HL-60/S4 treated with retinoic acid at 250 ng/mL for 4 days and 3 days (cell line): ENCODE results near the gene RFLNA.

Source experiments
- in situ Hi-C: fragments of 300-500 bp; cut with MboI; formaldehyde crosslinking; loops from 2 replicates; pipeline ENCODE4 v1.7.0; 2022; ENCODE audit warnings: low sequenced_read_pairs

The RFLNA gene

GRCh38 chr12:124316257-124316900 lies 21.5 kb downstream of the RFLNA start:
- in situ Hi-C loops: loop anchor here (10.0 to 25.0 kb wide), 2 partner anchors 272 to 529 kb away; no protein-coding TSS in a partner anchor

DNA sequence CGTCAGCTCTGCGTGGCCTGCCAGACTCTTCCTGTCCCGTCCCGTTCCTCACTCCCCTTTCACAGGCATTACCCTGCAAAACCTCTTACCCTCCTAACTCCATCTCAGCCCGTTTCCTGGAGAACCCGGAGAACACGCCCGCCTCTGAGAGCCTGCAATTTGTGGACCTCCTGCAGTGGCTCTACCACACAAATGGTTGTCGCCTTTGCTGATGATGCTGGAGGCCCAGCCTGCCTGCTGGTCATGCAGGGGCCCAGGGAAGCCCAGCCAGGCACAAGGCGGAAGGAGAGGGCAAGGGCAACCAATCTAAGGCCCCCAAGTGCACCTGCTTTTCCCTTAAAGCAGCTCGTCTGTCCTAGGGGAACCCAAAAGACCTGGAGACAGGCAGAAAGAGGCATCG lies 22.5 kb downstream of the RFLNA start:
- in situ Hi-C loops: loop anchor here (10.0 to 25.0 kb wide), 2 partner anchors 273 to 530 kb away; no protein-coding TSS in a partner anchor

DNA sequence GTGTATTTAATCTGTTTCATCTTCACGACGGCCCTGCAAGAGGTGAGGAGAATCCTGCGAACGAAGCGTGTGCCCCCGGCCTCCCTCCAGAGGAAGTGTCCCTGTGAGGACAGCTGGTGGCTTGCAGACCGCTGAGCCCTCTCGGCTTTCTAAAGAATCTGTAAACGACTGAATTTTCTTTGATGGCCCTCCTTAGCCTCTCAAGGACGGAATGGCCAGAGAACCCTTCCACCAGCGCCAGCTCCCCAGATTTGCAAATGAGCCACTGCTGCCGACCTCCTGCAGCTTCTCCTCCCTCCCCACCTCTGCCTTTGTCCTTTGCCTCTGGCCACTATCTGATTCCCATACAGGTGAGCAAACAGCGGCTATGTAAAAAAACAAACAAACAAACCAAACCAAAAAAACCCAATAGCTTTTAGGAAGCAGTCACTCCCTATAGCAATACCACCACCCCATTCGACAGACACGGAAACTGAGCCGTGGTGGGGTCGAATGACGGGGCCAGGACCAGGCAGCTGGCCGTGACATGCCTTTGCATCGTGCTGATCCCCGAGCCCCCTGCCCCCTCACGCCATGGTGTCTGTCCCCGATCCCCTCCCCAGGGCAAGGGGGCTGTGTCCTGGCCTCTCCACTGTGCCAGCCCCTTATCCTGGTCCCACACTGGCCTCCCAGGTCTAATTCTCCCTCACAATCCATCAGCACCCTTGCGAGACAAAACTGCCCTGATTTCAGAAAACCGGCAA lies 23.6 kb downstream of the RFLNA start:
- in situ Hi-C loops: loop anchor here (10.0 to 25.0 kb wide), 2 partner anchors 274 to 531 kb away; no protein-coding TSS in a partner anchor

- in situ Hi-C loops: loop anchor here (10.0 to 25.0 kb wide), 2 partner anchors 275 to 532 kb away; no protein-coding TSS in a partner anchor
Observed at GRCh38 chr12:124319368-124320050, 24.6 kb downstream of the RFLNA start.

DNA sequence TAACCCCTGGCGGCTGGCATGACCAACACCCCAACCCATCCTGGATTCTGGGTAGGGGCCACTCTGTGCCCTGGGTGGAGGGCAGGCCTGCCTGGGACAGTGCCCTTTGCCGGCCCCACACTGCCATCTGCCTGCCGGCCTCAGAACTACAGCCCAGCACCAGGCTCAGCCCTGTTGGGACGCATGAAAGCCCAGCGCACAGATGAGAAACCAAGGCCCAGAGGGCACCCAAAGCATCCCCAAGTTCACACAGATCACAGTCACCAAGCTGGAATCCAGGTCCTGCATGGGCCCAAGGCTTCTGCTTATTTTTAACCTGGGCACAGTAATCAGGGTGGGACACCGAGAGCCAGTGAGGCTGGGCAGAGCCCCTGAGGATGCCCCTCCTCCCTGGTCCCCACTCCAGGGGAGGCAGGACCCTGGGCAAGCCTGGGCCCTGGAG lies 26.2 kb downstream of the RFLNA start:
- in situ Hi-C loops: loop anchor here (25.0 kb wide), 1 partner anchor 534 kb away; no protein-coding TSS in a partner anchor

DNA sequence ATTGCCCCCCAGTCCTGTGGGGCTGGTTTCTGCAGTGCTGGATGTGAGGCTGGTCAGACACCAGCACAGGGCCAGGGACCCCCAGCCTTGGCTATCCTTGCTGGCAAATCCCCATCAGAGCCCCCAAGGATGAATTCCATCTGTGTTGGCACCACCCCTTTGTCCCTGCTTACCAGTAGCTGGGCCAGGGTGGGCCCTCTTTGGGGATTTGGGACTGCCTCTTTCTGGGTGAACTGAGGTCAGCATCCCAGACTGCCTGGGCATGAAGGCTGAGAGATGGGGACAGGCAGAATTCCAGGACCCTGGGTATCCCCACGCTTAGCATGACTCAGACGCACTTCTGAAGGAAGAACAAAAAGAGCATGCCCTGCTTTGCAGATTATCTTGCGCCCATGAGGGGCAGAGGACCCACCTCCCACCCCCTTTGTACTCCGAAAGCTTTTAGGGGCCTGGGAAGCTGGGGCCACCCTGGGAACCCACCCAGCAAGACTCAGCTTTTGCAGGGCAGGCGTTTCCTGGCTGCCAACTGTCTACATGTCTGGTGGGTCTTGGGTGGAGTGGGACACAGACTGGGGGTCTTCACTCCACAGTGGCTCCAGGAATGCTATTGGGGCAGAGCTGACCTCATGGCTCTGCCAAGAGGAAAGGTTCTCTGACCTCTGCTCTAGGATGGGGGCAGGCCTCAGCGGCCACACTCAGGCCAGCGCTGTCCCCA lies 26.8 kb downstream of the RFLNA start:
- in situ Hi-C loops: loop anchor here (25.0 kb wide), 1 partner anchor 534 kb away; no protein-coding TSS in a partner anchor

- in situ Hi-C loops: loop anchor here (25.0 kb wide), 1 partner anchor 535 kb away; no protein-coding TSS in a partner anchor
Observed at GRCh38 chr12:124322271-124322998, 27.5 kb downstream of the RFLNA start.

- in situ Hi-C loops: loop anchor here (25.0 kb wide), 1 partner anchor 536 kb away; no protein-coding TSS in a partner anchor
Observed at GRCh38 chr12:124322999-124323328, 28.1 kb downstream of the RFLNA start.

- in situ Hi-C loops: loop anchor here (25.0 kb wide), 1 partner anchor 537 kb away; no protein-coding TSS in a partner anchor
Observed at GRCh38 chr12:124323771-124324530, 29.1 kb downstream of the RFLNA start.

DNA sequence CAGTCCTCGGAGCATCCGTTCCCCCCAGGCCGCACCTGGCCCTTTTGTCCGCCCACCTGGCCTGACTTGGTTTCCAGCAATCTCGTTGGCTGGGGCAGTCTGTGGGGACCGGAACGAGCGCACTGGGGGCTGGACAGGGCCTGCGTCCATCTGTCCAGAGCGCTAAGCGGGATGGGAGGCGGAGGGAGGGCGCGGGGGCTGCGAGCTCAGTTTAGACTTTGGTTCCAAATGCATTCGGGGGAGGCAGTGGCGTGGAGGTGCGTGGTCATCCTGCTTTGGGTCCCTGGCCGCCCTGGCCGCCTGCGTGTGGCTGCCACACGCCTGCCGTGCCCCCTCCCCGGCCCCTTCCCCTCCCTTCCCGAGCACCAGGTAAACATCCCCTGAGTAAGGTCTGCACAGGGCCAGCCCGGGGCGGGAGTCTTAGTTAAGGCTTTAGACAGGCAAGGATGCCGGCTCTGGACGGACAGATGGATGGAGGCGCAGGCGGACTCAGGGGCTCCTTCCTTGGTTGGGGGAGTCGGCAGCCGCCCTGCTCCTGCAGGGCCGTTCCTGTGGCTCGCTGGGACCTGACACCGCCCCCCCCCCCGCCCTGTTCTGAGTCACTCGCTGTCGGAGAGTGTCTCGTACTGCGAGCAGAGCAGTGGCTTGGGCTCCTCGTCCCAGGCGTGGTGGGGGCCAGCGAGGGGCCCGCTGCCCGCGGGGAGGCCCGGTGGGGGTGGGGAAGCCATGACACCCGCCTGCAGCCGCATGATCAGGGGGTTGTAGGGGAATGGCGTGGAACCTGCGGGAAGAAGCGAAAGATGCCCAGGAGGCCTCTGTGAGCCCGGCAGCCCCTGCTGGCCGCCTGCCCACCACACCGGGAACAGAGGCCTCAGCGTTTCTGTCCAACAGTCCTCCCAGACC lies 30.2 kb downstream of the RFLNA start:
- in situ Hi-C loops: loop anchor here (25.0 kb wide), 1 partner anchor 538 kb away; no protein-coding TSS in a partner anchor

- in situ Hi-C loops: no loop called here
Observed at GRCh38 chr12:124326104-124326503, 31.2 kb downstream of the RFLNA start.

DNA sequence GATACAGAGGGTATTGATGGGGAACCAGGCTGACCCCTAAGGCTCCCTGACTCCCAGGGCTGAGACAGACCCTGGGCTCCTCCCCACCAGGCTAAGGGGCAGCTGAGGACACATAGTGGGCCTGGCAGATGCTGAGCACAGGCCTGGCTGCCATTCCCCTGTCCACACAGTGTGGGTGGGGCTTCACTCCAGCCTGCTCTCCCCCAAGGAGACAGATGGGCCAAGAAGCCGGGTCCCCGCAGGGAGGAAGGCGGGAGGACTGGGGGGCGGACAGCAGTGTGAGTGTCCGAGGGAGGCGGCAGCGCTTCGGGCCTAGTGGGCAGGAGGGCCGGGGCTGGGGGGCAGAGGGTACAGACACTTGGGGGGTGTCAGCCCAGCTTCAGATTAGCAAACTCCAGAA lies 32.0 kb downstream of the RFLNA start:
- in situ Hi-C loops: no loop called here

GRCh38 chr12:124327362-124328043 lies 32.6 kb downstream of the RFLNA start:
- in situ Hi-C loops: no loop called here

DNA sequence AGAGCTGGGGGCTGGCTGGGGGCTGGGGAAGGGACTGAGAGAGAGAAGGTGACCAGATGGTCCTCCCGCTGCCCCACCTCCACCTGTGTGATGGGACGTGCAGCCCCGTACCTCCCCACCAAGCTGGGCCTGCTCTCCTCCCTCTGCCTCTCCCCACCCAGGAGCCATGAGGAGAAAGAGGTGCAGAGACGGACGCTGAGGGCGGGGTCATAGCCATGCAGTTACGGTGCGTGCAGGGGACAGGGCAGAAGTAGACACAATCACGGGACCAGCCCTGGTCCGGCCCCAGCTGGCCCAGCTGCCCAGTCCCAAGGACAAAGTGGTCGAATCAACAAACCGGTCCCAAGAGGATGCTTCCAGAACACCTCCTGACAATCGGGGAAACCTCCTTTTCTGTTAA lies 33.2 kb downstream of the RFLNA start:
- in situ Hi-C loops: no loop called here

GRCh38 chr12:124328636-124329035 lies 33.7 kb downstream of the RFLNA start:
- in situ Hi-C loops: no loop called here

DNA sequence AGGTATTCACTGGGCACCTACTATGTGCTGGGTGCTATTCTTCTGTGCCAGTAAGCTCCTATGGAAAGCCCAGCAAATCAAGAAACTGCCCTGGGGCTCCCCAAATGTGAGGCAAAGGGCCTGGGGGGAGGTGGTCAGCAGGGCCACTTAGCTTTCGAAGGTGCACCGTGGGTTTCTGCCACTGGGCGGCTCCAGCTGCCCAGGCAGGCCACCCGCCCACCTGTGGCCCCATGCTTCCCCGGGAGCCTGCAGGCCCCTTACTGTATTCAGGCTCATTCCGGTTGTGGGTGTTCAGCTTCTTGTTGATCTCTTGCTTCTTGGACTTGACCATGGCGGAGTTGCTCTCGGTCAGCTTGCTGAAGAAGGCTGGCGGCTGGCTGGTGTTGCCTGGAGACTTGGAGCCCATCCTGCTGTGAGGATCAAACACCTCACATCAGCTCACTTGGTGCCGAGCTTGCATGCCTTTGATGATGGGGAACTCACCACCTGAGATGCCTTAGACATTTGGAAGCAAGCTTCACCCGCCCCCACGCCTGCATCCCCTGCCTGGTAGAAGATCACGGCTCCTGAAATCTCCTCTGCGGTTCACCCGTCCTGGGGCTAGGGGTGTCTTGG lies 37.3 kb downstream of the RFLNA start:
- in situ Hi-C loops: loop anchor here (10.0 kb wide), 1 partner anchor 433 kb away; no protein-coding TSS in a partner anchor

DNA sequence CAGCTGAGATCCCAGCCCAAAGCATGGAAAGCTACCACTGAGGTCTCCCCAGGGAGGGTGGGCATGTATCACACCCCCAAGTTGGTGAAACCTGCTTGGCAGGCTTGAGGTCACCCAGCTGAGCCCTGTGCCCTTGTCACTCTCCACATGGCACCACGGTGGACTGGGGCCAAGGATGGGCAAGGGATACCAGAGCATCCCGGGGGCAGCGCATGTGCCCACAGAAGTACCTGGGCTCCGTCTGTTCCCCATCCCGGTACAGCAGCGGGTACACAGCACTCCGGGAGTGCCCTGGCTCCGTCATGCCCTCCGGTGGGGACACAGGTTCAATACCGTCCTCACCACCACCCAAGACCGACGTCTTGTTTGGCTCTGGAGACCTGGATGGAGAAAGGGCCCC lies 38.0 kb downstream of the RFLNA start:
- in situ Hi-C loops: loop anchor here (10.0 kb wide), 1 partner anchor 432 kb away; no protein-coding TSS in a partner anchor
